GM13977 (cell line): ENCODE measurements around the gene CTSH.
"Not testable (repeated sequence)": the region's sequence is repeated elsewhere in the genome, so short reads cannot be mapped to it uniquely, and the experiment has no call there.

Source experiments
- DNase-seq: peaks from one replicate; pipeline ENCODE4 v3.0.0; 2012; ENCODE audit warnings: low spot score
- in situ Hi-C: fragments of 300-500 bp; cut with MboI; formaldehyde crosslinking; loops from one replicate; pipeline ENCODE4 v1.12.0; 2022; ENCODE audit warnings: low sequenced_read_pairs, low pct_unique_long_range_greater_than_20kb, mixed read lengths, inconsistent platforms; ENCODE audit not compliant: unreplicated experiment
- TF ChIP-seq, protein P1 (sequence below): IDR thresholded peaks from 2 replicates; pipeline ENCODE4 v1.5.1; 2012; ENCODE audit warnings: mild to moderate bottlenecking, control low read depth; ENCODE audit not compliant: insufficient read depth; ENCODE audit errors: extremely low read depth, missing control alignments

CTSH gene

GRCh38 chr15:78930577-78931388, 14.1 kb downstream of the CTSH start:
- in situ Hi-C loops, result no loop called here
- no peak for DNase-seq
- TF ChIP-seq, protein P1, sequence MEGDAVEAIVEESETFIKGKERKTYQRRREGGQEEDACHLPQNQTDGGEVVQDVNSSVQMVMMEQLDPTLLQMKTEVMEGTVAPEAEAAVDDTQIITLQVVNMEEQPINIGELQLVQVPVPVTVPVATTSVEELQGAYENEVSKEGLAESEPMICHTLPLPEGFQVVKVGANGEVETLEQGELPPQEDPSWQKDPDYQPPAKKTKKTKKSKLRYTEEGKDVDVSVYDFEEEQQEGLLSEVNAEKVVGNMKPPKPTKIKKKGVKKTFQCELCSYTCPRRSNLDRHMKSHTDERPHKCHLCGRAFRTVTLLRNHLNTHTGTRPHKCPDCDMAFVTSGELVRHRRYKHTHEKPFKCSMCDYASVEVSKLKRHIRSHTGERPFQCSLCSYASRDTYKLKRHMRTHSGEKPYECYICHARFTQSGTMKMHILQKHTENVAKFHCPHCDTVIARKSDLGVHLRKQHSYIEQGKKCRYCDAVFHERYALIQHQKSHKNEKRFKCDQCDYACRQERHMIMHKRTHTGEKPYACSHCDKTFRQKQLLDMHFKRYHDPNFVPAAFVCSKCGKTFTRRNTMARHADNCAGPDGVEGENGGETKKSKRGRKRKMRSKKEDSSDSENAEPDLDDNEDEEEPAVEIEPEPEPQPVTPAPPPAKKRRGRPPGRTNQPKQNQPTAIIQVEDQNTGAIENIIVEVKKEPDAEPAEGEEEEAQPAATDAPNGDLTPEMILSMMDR, result no peak

- no peak for DNase-seq
- TF ChIP-seq, protein P1, result no peak
- in situ Hi-C loops, result no loop called here
Observed at GRCh38 chr15:78929536-78930264, 15.1 kb downstream of the CTSH start.

DNA sequence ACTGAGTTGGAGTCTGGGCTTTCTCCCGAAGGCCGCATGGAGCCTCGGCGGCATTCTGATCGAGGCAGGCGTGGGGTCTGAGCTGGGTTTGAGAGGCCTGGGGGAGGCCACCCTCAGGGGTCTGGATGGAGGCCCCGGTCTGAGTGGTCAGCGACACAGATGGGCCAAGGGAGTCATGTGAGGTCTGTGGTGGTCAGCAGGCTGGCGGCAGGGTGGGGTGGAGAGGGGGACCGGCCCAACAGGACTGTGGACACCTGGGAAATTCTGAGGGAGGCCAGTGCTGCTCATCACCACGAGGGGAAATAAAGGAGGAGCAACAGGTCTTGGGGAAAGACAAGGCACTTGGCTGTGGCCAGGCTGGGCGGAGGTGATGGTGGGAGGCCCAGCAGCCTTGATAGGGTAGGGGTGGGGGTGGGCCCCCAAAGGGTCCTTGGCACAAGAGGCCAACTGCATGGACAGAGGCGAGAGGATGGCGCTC, 16.2 kb downstream of the CTSH start:
- DNase-seq, result no peak
- in situ Hi-C loops, result no loop called here
- TF ChIP-seq, protein P1, result no peak

- DNase-seq, in situ Hi-C loops: not testable (repeated sequence)
Observed at GRCh38 chr15:78928176-78928575, 16.7 kb downstream of the CTSH start.

GRCh38 chr15:78927077-78927790, 17.6 kb downstream of the CTSH start:
- in situ Hi-C loops, result no loop called here
- TF ChIP-seq, protein P1, result no peak
- DNase-seq, result no peak

DNA sequence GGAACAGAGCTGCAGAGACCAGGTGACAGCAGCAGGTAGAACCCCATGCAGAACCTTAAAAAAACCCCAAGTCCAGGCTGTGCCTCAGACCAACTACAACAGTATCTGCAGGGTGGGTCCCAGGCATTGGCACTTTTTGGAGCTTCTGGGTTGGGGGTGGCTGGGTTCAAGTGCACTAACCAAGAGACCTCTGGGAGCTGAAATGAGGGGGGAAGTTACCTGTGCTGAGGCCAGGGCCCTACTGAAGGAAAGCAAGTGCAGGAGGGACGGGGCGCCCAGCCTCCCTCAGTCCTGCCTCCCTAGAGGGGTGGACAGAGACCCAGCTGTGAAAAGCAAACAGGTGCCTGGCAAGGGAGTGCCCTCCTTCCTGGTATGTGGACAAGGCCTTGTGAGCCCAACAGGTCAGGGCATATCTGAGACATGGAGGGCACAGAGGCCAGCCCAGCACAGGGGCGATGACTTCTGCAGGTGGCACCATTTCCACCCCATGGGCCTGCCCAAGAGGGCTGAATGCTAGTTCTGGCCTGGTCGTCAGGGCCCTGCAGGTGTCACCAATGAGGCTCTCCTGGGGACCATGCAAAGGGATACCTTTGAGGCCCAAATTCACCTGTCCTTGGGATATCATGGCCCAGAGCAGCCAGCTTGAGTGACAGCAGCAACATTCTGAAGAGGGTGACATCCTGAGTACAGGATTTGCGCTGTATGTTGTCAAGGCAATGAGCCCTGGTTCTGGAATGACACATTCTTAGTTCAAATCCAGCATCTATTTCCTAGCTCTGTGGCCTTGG, 18.7 kb downstream of the CTSH start:
- TF ChIP-seq, protein P1, result no peak
- in situ Hi-C loops, result no loop called here

More for the DNA sequence above, 18.7 kb downstream of the CTSH start:
- DNase-seq, result no peak
